ENCODE measurements around the gene FOXD3. TPM values are rescaled to one million over a fixed set of nuclear protein-coding genes. Genes with fewer than 3 reads are reported as not detected.

FOXD3 gene
- total and polyA plus RNA-seq, 8 donors, result 0.48 to 1.2 (median 0.92) TPM; not detected in 5

DNA sequence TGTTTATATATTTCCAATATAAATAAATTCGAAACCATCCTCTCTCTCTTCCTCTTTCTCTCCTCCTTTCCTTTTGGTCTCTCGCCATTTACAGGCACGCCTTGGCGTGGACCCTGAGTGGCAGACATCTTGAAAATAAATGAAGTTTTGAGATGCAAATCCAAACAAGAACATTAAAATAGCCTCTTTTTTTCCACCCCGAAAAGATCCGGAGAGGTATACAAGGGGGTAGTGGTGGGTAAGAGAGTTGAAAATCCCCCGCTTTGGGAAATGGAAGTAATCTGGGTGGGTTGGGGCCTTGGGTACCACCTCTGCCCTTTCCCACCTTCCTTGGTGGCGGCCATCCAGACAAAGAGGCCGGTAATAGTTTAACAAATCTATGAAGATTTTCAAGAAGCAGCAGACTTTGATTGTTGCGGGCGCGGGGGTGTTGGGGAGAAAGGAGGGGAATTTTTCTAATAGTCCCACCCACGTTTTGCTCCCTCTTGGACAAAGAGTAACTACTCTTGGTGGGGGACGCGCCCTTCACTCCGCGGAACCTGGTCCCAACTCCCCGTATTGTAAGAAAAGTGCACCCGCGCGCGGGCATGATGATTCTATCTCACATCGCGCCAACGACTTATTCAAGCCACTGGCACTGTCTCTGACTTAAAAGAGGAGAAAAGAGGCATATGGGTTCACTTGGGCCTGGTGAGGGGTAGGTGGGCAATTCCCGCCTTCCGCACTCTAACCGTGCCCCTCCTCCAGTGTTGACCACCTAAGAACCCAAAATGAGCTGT lies 4.0 kb upstream of the FOXD3 start:
- intact Hi-C loops (cut with DNase I; ENCODE audit: low total_unique reads), result no loop called here
- TF ChIP-seq POLR2A (IDR thresholded peaks at IDR 0.05) (no peak), POLR2AphosphoS5 (IDR thresholded peaks at IDR 0.05) (no peak), EP300 (IDR thresholded peaks at IDR 0.05) (no peak)
- TF ChIP-seq, protein P1, sequence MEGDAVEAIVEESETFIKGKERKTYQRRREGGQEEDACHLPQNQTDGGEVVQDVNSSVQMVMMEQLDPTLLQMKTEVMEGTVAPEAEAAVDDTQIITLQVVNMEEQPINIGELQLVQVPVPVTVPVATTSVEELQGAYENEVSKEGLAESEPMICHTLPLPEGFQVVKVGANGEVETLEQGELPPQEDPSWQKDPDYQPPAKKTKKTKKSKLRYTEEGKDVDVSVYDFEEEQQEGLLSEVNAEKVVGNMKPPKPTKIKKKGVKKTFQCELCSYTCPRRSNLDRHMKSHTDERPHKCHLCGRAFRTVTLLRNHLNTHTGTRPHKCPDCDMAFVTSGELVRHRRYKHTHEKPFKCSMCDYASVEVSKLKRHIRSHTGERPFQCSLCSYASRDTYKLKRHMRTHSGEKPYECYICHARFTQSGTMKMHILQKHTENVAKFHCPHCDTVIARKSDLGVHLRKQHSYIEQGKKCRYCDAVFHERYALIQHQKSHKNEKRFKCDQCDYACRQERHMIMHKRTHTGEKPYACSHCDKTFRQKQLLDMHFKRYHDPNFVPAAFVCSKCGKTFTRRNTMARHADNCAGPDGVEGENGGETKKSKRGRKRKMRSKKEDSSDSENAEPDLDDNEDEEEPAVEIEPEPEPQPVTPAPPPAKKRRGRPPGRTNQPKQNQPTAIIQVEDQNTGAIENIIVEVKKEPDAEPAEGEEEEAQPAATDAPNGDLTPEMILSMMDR (IDR thresholded peaks at IDR 0.05), result no peak
- DNase-seq, result peak in 1 of 2 donors; percentile 16
- peaks cover 17 to 57% (median 44%) of the 10 kb centered on the region in 4 donors for H3K4me1 ChIP-seq
- no peak overlapping the region for H3K4me3 ChIP-seq
- 19 to 27% (median 23%) methylated on average over 28 of the region's 28 CpGs for WGBS, 5 donors
- peaks cover 0 to 37% (median 16%) of the 10 kb centered on the region in 4 donors for H3K9me3 ChIP-seq
- peaks cover 60 to 98% (median 88%) of the 10 kb centered on the region in 3 donors for H3K27me3 ChIP-seq
- H3K27ac ChIP-seq, result no peak overlapping the region
- H3K36me3 ChIP-seq, result no peaks in the 10 kb centered on the region

DNA sequence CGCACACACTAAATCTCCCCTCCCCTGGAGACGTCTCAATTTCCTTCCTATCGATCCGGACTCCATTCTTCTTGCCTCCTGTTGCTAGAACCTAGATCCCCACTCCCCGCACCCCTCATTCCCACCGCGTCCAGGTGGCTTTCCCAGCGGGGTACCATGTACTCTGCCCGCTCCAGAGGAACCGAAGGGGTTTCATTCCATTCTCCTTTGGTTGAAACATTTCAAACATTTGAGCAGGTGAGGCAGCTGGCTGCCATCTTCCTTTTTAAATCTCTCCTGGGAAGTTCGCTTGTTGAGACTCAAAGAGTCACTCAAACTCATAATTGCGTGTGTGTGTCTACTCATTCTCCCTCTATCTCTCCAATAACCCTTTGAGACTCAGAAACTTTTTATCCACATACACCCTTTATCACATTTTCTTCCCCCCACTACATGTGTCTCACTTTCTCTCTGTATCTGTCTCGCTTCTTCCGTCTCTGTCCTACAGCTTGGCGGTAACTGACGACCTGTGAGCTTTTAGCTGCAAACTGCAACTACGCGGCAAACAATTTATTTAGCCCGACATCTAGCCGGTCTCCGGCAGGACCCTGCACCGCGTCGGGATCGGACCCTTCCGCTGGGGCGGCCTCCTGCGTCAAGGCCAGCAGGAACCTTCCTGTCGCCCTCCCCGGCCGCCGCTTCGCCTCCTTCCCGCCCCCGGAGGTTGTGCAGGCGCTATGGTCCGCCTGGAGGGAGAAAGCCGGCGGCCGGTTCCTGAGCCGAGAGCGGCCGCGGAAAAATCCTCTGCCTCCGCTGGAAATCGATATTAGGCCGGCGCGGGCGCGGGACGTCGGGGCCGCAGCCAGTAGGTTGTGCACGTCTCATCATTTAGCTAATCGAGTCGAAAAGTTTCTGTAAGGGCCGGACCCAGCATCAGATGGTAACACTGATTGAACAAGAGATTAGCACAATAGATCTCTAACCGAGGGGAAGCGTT lies 3.0 kb upstream of the FOXD3 start:
- Histone ChIP-seq H3K27me3 (peaks cover 68 to 100% (median 94%) of the 10 kb centered on the region in 3 donors), H3K9me3 (peaks cover 0 to 42% (median 17%) of the 10 kb centered on the region in 4 donors), H3K4me1 (peaks cover 27 to 67% (median 54%) of the 10 kb centered on the region in 4 donors), H3K36me3 (no peaks in the 10 kb centered on the region), H3K27ac (no peak overlapping the region), H3K4me3 (peak overlapping the region in 1 of 4 donors; percentile 17)
- WGBS, 5 donors, result 9 to 16% (median 12%) methylated on average over 45 to 60 of the region's 60 CpGs
- TF ChIP-seq EP300 (IDR thresholded peaks at IDR 0.05) (no peak), POLR2A (IDR thresholded peaks at IDR 0.05) (no peak), POLR2AphosphoS5 (IDR thresholded peaks at IDR 0.05) (no peak)
- TF ChIP-seq, protein P1 (IDR thresholded peaks at IDR 0.05), result no peak
- intact Hi-C loops (cut with DNase I; ENCODE audit: low total_unique reads), result no loop called here
- peak in 1 of 2 donors; percentile 33 for DNase-seq

DNA sequence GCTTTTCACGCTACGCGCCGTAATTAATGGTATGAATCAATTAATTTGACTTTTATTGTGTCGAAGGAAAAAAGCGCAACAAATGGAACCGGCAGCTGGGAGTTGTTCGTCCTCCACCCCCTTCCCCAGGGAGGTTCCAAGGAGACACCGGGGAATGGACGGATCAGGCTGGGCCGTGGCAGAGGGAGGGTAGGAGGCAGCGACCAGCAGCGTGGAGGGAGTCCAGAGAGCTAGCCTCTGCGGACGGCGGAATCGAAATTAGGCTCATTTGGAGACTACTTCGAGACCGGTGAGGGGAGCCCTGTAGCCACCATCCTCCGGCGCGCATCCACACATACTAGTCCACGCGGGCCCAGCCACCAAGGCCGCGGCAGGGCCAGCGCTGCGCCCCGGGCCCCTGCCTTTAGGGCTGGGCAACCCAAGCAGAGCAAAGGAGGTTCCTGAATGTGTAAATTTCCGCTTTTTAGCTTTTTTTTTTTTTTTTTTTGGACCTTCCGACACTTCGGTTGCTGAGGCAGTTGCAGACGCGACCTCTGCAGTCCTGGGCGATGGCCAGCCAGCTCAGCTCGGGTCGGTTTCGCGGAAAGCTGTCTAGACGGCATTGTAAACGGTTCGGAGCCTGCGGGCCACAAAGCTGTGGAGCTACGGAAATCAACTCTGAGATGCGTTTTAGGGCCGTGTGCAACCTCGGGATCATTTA lies 2.2 kb upstream of the FOXD3 start:
- Histone ChIP-seq H3K36me3 (no peaks in the 10 kb centered on the region), H3K9me3 (peaks cover 0 to 46% (median 18%) of the 10 kb centered on the region in 4 donors), H3K4me1 (peaks cover 29 to 70% (median 57%) of the 10 kb centered on the region in 4 donors), H3K27me3 (peaks cover 72 to 100% (median 96%) of the 10 kb centered on the region in 3 donors), H3K4me3 (peak overlapping the region in 2 of 4 donors; percentile 10 to 17), H3K27ac (no peak overlapping the region)
- WGBS, 5 donors, result 9 to 17% (median 12%) methylated on average over 46 to 47 of the region's 47 CpGs
- intact Hi-C loops (cut with DNase I; ENCODE audit: low total_unique reads), result no loop called here
- DNase-seq, result peak in 1 of 2 donors; percentile 47
- TF ChIP-seq, protein P1 (IDR thresholded peaks at IDR 0.05), result no peak
- TF ChIP-seq POLR2AphosphoS5 (IDR thresholded peaks at IDR 0.05) (no peak), POLR2A (IDR thresholded peaks at IDR 0.05) (no peak)

All from stomach (tissue), 9 donors.